Left ventricle myocardium inferior (tissue), 1 donor: ENCODE measurements around the gene NDST1. TPM values are rescaled to one million over a fixed set of nuclear protein-coding genes. Genes with fewer than 3 reads are reported as not detected.

ENCODE experiments used
- DNase-seq: peaks from one replicate; pipeline ENCODE4 v3.0.0-alpha.2; 2020
- H3K27ac ChIP-seq: fragments of 200-600 bp; replicated peaks from 2 replicates; pipeline ENCODE4 v1.8.0; 2021
- H3K27me3 ChIP-seq: fragments of 200-600 bp; 2 replicates; pipeline ENCODE4 v1.8.0; 2021; ENCODE audit warnings: low read depth
- H3K36me3 ChIP-seq: fragments of 200-600 bp; 2 replicates; pipeline ENCODE4 v1.8.0; 2021
- H3K4me1 ChIP-seq: fragments of 200-600 bp; 2 replicates; pipeline ENCODE4 v1.8.0; 2021
- H3K4me3 ChIP-seq: fragments of 200-600 bp; 2 replicates; pipeline ENCODE4 v1.8.0; 2021; ENCODE audit warnings: mild to moderate bottlenecking, moderate library complexity
- H3K9me3 ChIP-seq: fragments of 200-600 bp; replicated peaks from 2 replicates; pipeline ENCODE4 v1.8.0; 2021
- intact Hi-C: fragments of 100-400 bp; cut with micrococcal nuclease; formaldehyde crosslinking; loops from one replicate; pipeline ENCODE4 v1.11.0; 2022
- total RNA-seq: library from RNA; stranded (reverse); fragmentation: NEBNext Ultra II Directional; extraction: Animal tissue kit (Norgen Biotek cat#: 25700); gene quantifications from one replicate; pipeline ENCODE4 v1.2.1, GENCODE V29; 2021
- TF ChIP-seq, protein P1 (sequence below): fragments of 200-600 bp; IDR thresholded peaks from 2 replicates; pipeline ENCODE4 v1.8.0; 2021; ENCODE audit warnings: antibody characterized with exemption, mild to moderate bottlenecking, borderline replicate concordance
- donor health status: DM: no; HTN: yes; CAD: no; lungs with severe emphysema.

The NDST1 gene
- total RNA-seq, 1 donor from 2014 or later = 58.9 TPM

DNA sequence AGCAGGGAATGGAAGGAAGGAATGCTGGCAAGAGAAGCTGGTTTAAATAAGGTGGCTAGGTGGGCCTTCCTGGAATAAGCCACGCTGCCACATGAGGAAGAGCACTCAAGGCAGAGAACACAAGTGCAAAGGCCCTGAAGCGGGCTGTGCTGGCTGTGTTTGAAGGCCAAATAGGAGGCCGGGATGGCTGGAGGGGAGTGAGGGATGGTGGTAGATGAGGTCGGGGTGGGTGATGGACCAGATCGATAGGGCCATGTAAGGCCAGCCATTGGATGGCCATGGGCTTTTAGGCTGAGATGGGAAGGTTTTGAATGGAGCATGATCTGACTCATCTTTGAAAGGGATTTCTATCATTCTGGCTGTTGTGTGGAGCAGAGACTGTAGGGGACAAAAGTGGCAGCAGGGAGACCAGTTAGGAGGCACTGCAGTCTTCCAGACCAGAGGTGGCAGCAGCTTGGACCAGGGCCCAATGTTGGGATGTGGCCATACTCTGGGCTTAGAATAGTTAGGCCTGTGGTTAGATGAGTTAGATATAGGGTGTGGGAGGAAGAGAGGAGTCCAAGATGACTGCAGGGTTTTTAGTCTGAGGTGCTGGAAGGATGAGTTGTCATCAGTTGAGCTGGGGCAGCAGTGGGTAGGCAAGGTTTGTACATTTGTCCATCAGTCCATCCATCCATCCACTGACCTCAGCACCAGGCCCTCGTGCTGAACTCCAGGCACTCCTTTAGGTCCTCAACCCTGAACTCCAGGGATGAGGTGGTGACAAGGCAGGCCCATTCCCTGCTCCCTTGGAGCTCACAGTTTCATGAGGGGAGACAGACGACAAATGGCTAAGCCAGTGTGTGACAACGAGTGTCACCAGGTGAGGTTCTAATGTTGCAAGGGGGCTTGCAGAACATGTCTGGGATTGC lies 30.3 kb downstream of the NDST1 start:
- peaks cover 98% of the 10 kb centered on the region for H3K36me3 ChIP-seq
- DNase-seq = peak; percentile 42
- intact Hi-C loops = no loop called here

DNA sequence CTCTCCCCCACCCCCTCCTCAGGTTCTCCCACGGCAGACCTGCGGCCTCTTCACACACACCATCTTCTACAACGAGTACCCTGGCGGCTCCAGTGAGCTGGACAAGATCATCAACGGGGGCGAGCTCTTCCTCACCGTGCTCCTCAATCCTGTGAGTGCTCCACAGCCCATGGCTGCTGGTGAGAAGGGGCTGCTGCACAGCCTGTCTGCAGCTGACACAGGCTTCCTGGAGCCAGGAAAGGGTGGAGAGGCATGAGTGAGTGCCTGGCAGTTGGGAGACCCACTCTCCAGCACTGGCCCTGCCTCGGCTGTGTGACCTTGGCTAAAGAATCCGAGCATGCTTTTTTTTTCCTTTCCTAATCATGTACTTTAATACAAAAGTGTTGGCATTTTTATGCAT lies 31.3 kb downstream of the NDST1 start:
- Histone ChIP-seq H3K4me1 (peaks cover 66% of the 10 kb centered on the region), H3K36me3 (peaks cover 99% of the 10 kb centered on the region), H3K27me3 (no peaks in the 10 kb centered on the region), H3K27ac (peak overlapping the region; percentile 24), H3K9me3 (no peaks in the 10 kb centered on the region), H3K4me3 (no peak overlapping the region)
- DNase-seq = no peak
- TF ChIP-seq, protein P1, sequence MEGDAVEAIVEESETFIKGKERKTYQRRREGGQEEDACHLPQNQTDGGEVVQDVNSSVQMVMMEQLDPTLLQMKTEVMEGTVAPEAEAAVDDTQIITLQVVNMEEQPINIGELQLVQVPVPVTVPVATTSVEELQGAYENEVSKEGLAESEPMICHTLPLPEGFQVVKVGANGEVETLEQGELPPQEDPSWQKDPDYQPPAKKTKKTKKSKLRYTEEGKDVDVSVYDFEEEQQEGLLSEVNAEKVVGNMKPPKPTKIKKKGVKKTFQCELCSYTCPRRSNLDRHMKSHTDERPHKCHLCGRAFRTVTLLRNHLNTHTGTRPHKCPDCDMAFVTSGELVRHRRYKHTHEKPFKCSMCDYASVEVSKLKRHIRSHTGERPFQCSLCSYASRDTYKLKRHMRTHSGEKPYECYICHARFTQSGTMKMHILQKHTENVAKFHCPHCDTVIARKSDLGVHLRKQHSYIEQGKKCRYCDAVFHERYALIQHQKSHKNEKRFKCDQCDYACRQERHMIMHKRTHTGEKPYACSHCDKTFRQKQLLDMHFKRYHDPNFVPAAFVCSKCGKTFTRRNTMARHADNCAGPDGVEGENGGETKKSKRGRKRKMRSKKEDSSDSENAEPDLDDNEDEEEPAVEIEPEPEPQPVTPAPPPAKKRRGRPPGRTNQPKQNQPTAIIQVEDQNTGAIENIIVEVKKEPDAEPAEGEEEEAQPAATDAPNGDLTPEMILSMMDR = no peak
- intact Hi-C loops = no loop called here

More for the DNA sequence above, 30.3 kb downstream of the NDST1 start:
- Histone ChIP-seq H3K4me1 (peaks cover 69% of the 10 kb centered on the region), H3K27me3 (no peaks in the 10 kb centered on the region), H3K4me3 (no peak overlapping the region), H3K9me3 (no peaks in the 10 kb centered on the region), H3K27ac (peak overlapping the region; percentile 24)
- TF ChIP-seq, protein P1 = no peak

DNA sequence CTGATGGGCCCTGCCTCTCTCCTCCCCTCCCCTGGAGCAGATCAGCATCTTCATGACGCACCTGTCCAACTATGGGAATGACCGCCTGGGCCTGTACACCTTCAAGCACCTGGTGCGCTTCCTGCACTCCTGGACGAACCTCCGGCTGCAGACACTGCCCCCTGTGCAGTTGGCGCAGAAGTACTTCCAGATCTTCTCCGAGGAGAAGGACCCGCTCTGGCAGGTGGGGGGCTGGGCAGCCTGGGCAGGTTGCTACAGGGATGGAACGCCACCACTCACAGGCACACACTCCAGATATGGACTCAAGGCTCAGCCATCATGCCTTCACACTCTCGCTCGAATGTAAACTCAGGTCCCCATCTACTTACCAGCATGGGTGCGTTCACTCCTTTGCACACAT lies 32.1 kb downstream of the NDST1 start:
- no peaks in the 10 kb centered on the region for H3K9me3 ChIP-seq
- no peaks in the 10 kb centered on the region for H3K27me3 ChIP-seq
- H3K4me1 ChIP-seq = peaks cover 72% of the 10 kb centered on the region
- no peak overlapping the region for H3K4me3 ChIP-seq
- DNase-seq = no peak
- intact Hi-C loops = no loop called here
- TF ChIP-seq, protein P1 = no peak
- H3K27ac ChIP-seq = peak overlapping the region; percentile 87
- peaks cover 93% of the 10 kb centered on the region for H3K36me3 ChIP-seq

DNA sequence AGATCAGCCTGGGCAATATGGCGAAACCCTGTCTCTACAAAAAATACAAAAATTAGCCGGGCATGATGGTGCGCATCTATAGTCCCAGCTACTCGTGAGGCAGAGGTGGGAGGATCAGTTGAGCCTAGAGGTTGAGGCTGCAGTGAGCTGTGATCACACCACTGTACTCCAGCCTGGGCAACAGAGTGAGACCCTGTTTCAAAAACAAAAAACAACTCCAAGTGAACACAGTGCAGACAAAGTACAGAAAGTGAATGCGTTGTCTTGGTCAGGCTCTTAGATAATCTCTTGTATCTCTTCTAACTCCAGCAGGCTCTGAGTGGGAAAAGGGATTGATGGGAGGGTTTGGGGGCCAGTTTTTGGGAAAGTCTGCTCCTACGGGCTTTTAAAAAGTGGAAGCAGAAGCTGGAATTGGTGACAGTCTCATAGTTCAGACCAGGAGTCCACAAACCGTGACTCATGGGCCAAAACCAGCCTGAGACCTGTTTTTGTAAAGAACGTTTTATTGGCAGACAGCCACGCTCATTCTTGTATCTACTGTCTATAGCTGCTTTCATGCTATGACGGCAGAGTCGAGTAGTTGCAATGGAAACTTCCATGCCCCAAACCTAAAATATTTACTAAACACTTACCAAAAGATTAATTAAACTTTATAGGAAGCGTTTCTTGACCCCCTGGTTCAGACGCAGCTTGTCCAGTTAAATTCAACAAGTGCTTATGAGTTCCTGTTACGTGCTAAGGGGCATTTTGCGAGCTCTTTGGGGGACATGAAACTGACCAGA lies 32.9 kb downstream of the NDST1 start:
- no peaks in the 10 kb centered on the region for H3K27me3 ChIP-seq
- DNase-seq = no peak
- H3K36me3 ChIP-seq = peaks cover 93% of the 10 kb centered on the region
- H3K4me1 ChIP-seq = peaks cover 72% of the 10 kb centered on the region
- no peaks in the 10 kb centered on the region for H3K9me3 ChIP-seq
- intact Hi-C loops = no loop called here
- peak overlapping the region; percentile 87 for H3K27ac ChIP-seq
- TF ChIP-seq, protein P1 = no peak
- H3K4me3 ChIP-seq = no peak overlapping the region

DNA sequence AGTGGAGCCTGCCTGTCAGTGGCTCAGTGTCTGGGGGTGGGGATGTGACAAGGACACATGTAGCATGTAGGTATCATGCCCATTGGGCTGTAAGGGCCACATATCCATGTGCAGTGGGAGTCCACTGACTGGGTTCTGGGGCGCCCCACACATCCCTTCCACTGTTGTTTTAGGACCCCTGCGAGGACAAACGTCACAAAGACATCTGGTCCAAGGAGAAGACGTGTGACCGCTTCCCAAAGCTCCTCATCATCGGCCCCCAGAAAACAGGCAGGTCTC lies 33.4 kb downstream of the NDST1 start:
- no peaks in the 10 kb centered on the region for H3K27me3 ChIP-seq

More for the DNA sequence above, 33.4 kb downstream of the NDST1 start:
- H3K4me3 ChIP-seq = no peak overlapping the region
- H3K27ac ChIP-seq = peak overlapping the region; percentile 87
- H3K9me3 ChIP-seq = no peaks in the 10 kb centered on the region
- H3K4me1 ChIP-seq = peaks cover 72% of the 10 kb centered on the region
- TF ChIP-seq, protein P1 = no peak
- H3K36me3 ChIP-seq = peaks cover 93% of the 10 kb centered on the region
- no peak for DNase-seq
- intact Hi-C loops = no loop called here
